Posterior vena cava (tissue), 2 donors: ENCODE data around the gene PLPPR2. TPM values are rescaled to one million over a fixed set of nuclear protein-coding genes. Genes with fewer than 3 reads are reported as not detected.
A peak's percentile ranks its signal among the peaks of the same experiment; 100 is the strongest.
"Not testable (repeated sequence)": the region's sequence is repeated elsewhere in the genome, so short reads cannot be mapped to it uniquely, and the experiment has no call there.

Experiments used
- DNase-seq: peaks from one replicate; pipeline ENCODE4 v3.0.0-alpha.2; 2020; ENCODE audit warnings: low spot score
- intact Hi-C, 2 donors: fragments of 100-400 bp; cut with DNase I; formaldehyde crosslinking; loops; one replicate each; pipeline versions ENCODE4 v1.14.1 to v1.14.2; 2022 to 2023
- long read RNA-seq, 2 donors: library from polyadenylated mRNA; unstranded; transcript quantifications; one replicate each; pipeline ENCODE4 v2.0.0, GENCODE V29; 2020 to 2021
- total RNA-seq, 2 donors: library from RNA; stranded (reverse); fragmentation: NEBNext Ultra II Directional; extraction: Animal tissue kit (Norgen Biotek cat#: 25700); gene quantifications; one replicate each; pipeline ENCODE4 v1.2.1, GENCODE V29; 2021
- donor health status: DM: yes; HTN: yes; CAD: no.
- donor health status: DM: yes; HTN: yes; CAD: no.

The PLPPR2 gene
- 10 to 100 TPM; 38.4 to 40.2 TPM for total RNA-seq
- long read RNA-seq, donor 1, partial matches to known transcripts, result 2 of 14 reads
- long read RNA-seq, donor 1, other reads (novel, unspliced or antisense), result 10 of 14 reads
- long read RNA-seq, donor 2, partial matches to known transcripts, result 14 of 17 reads
- long read RNA-seq, donor 2, other reads (novel, unspliced or antisense), result 2 of 17 reads

- intact Hi-C loops, result no loop called here
- peak; percentile 99 for DNase-seq
These were observed at the start of gene PLPPR2 for GRCh38 chr19:11355160-11356073. Gene PLPPR2, plus strand, starts transcription at chr19:11355432. Its CDS starts 2,242 bp downstream, at chr19:11357674.

GRCh38 chr19:11306337-11306736 lies 48.9 kb upstream of the PLPPR2 start:
- no peak for DNase-seq
- intact Hi-C loops, result no loop called here

- intact Hi-C loops, DNase-seq: not testable (repeated sequence)
These were observed 34.8 kb upstream of the PLPPR2 start for GRCh38 chr19:11320278-11320995.

GRCh38 chr19:11321191-11322126 lies 33.8 kb upstream of the PLPPR2 start:
- intact Hi-C loops, result no loop called here
- DNase-seq, result no peak

- intact Hi-C loops, result no loop called here
- DNase-seq, result no peak
These were observed 32.8 kb upstream of the PLPPR2 start for GRCh38 chr19:11322269-11323024.

GRCh38 chr19:11323601-11324078 lies 31.6 kb upstream of the PLPPR2 start:
- DNase-seq, result no peak
- intact Hi-C loops, result no loop called here

- peak; percentile 93 for DNase-seq
- intact Hi-C loops, result no loop called here
These were observed 31.1 kb upstream of the PLPPR2 start for GRCh38 chr19:11324079-11324661.

- no peak for DNase-seq
- intact Hi-C loops, result no loop called here
These were observed 30.4 kb upstream of the PLPPR2 start for GRCh38 chr19:11324748-11325389.

GRCh38 chr19:11325544-11325943 lies 29.7 kb upstream of the PLPPR2 start:
- DNase-seq, result no peak
- intact Hi-C loops, result no loop called here

GRCh38 chr19:11330127-11330526 lies 25.1 kb upstream of the PLPPR2 start:
- intact Hi-C loops, result no loop called here

GRCh38 chr19:11331502-11331901 lies 23.7 kb upstream of the PLPPR2 start:
- intact Hi-C loops, result no loop called here
- no peak for DNase-seq

More at GRCh38 chr19:11330127-11330526, 25.1 kb upstream of the PLPPR2 start:
- no peak for DNase-seq

- intact Hi-C loops, result no loop called here
- no peak for DNase-seq
These were observed 22.4 kb upstream of the PLPPR2 start for GRCh38 chr19:11332822-11333221.

- intact Hi-C loops, DNase-seq: not testable (repeated sequence)
These were observed 21.4 kb upstream of the PLPPR2 start for GRCh38 chr19:11333838-11334237.

- no peak for DNase-seq
These were observed 19.6 kb upstream of the PLPPR2 start for GRCh38 chr19:11335449-11336146.

GRCh38 chr19:11337080-11337479 lies 18.2 kb upstream of the PLPPR2 start:
- DNase-seq, result no peak
- intact Hi-C loops, result no loop called here

More at GRCh38 chr19:11335449-11336146, 19.6 kb upstream of the PLPPR2 start:
- intact Hi-C loops, result no loop called here

- DNase-seq, result no peak
- intact Hi-C loops, result no loop called here
These were observed 17.1 kb upstream of the PLPPR2 start for GRCh38 chr19:11338121-11338520.
